Measurements from ENCODE around the gene SINHCAF.
A peak's percentile ranks its signal among the peaks of the same experiment; 100 is the strongest.

Gene SINHCAF

GRCh38 chr12:31318657-31319269, 7.2 kb downstream of the SINHCAF start:
- peaks cover 24% of the 10 kb centered on the region for H3K4me1 ChIP-seq (ENCODE audit: control insufficient read depth, insufficient read depth, low read length, unreplicated experiment)
- no peaks in the 10 kb centered on the region for H3K27me3 ChIP-seq (ENCODE audit: insufficient read depth, low read length)
- H3K36me3 ChIP-seq (ENCODE audit: insufficient read depth, low read length): no peaks in the 10 kb centered on the region
- H3K27ac ChIP-seq (ENCODE audit: low read depth, low read length): no peak overlapping the region
- peaks cover 93% of the 10 kb centered on the region for H3K79me2 ChIP-seq (ENCODE audit: control insufficient read depth, insufficient read depth, low read length, unreplicated experiment)
- no peak overlapping the region for H3K4me3 ChIP-seq (ENCODE audit: low read depth, low read length)
- H2AFZ ChIP-seq (ENCODE audit: low read length, unreplicated experiment): no peak overlapping the region

GRCh38 chr12:31317471-31318395, 8.2 kb downstream of the SINHCAF start:
- Histone ChIP-seq H3K79me2 (ENCODE audit: control insufficient read depth, insufficient read depth, low read length, unreplicated experiment) (peaks cover 89% of the 10 kb centered on the region), H3K4me1 (ENCODE audit: control insufficient read depth, insufficient read depth, low read length, unreplicated experiment) (peaks cover 20% of the 10 kb centered on the region), H2AFZ (ENCODE audit: low read length, unreplicated experiment) (peak overlapping the region; percentile 62), H3K27me3 (ENCODE audit: insufficient read depth, low read length) (no peaks in the 10 kb centered on the region), H3K4me3 (ENCODE audit: low read depth, low read length) (peak overlapping the region; percentile 86), H3K36me3 (ENCODE audit: insufficient read depth, low read length) (no peaks in the 10 kb centered on the region), H3K27ac (ENCODE audit: low read depth, low read length) (peak overlapping the region; percentile 23; the same call in 1 of the 2 replicates)

GRCh38 chr12:31316891-31317290, 9.1 kb downstream of the SINHCAF start:
- no peak overlapping the region for H3K27ac ChIP-seq (ENCODE audit: low read depth, low read length)
- H3K36me3 ChIP-seq (ENCODE audit: insufficient read depth, low read length): no peaks in the 10 kb centered on the region
- H3K4me1 ChIP-seq (ENCODE audit: control insufficient read depth, insufficient read depth, low read length, unreplicated experiment): peaks cover 19% of the 10 kb centered on the region
- peaks cover 87% of the 10 kb centered on the region for H3K79me2 ChIP-seq (ENCODE audit: control insufficient read depth, insufficient read depth, low read length, unreplicated experiment)
- peak overlapping the region; percentile 62 for H2AFZ ChIP-seq (ENCODE audit: low read length, unreplicated experiment)
- H3K27me3 ChIP-seq (ENCODE audit: insufficient read depth, low read length): no peaks in the 10 kb centered on the region
- H3K4me3 ChIP-seq (ENCODE audit: low read depth, low read length): peak overlapping the region; percentile 86

- H3K4me3 ChIP-seq (ENCODE audit: low read depth, low read length): no peak overlapping the region
- H3K4me1 ChIP-seq (ENCODE audit: control insufficient read depth, insufficient read depth, low read length, unreplicated experiment): peaks cover 13% of the 10 kb centered on the region
- H3K36me3 ChIP-seq (ENCODE audit: insufficient read depth, low read length): no peaks in the 10 kb centered on the region
- peaks cover 87% of the 10 kb centered on the region for H3K79me2 ChIP-seq (ENCODE audit: control insufficient read depth, insufficient read depth, low read length, unreplicated experiment)
- H3K27ac ChIP-seq (ENCODE audit: low read depth, low read length): no peak overlapping the region
- no peak overlapping the region for H2AFZ ChIP-seq (ENCODE audit: low read length, unreplicated experiment)
- no peaks in the 10 kb centered on the region for H3K27me3 ChIP-seq (ENCODE audit: insufficient read depth, low read length)
Observed at GRCh38 chr12:31315784-31316465, 10.0 kb downstream of the SINHCAF start.

GRCh38 chr12:31315044-31315715, 10.8 kb downstream of the SINHCAF start:
- H3K27me3 ChIP-seq (ENCODE audit: insufficient read depth, low read length): no peaks in the 10 kb centered on the region
- H2AFZ ChIP-seq (ENCODE audit: low read length, unreplicated experiment): no peak overlapping the region
- H3K27ac ChIP-seq (ENCODE audit: low read depth, low read length): no peak overlapping the region
- H3K79me2 ChIP-seq (ENCODE audit: control insufficient read depth, insufficient read depth, low read length, unreplicated experiment): peaks cover 84% of the 10 kb centered on the region
- no peaks in the 10 kb centered on the region for H3K36me3 ChIP-seq (ENCODE audit: insufficient read depth, low read length)
- no peak overlapping the region for H3K4me3 ChIP-seq (ENCODE audit: low read depth, low read length)
- H3K4me1 ChIP-seq (ENCODE audit: control insufficient read depth, insufficient read depth, low read length, unreplicated experiment): peaks cover 13% of the 10 kb centered on the region

GRCh38 chr12:31312431-31312830, 13.5 kb downstream of the SINHCAF start:
- H3K27ac ChIP-seq (ENCODE audit: low read depth, low read length): no peak overlapping the region
- H3K4me3 ChIP-seq (ENCODE audit: low read depth, low read length): no peak overlapping the region
- no peaks in the 10 kb centered on the region for H3K27me3 ChIP-seq (ENCODE audit: insufficient read depth, low read length)
- no peaks in the 10 kb centered on the region for H3K36me3 ChIP-seq (ENCODE audit: insufficient read depth, low read length)
- H3K79me2 ChIP-seq (ENCODE audit: control insufficient read depth, insufficient read depth, low read length, unreplicated experiment): peaks cover 77% of the 10 kb centered on the region
- H2AFZ ChIP-seq (ENCODE audit: low read length, unreplicated experiment): no peak overlapping the region
- H3K4me1 ChIP-seq (ENCODE audit: control insufficient read depth, insufficient read depth, low read length, unreplicated experiment): no peaks in the 10 kb centered on the region

GRCh38 chr12:31311634-31312258, 14.2 kb downstream of the SINHCAF start:
- Histone ChIP-seq H3K79me2 (ENCODE audit: control insufficient read depth, insufficient read depth, low read length, unreplicated experiment) (peaks cover 77% of the 10 kb centered on the region), H3K36me3 (ENCODE audit: insufficient read depth, low read length) (no peaks in the 10 kb centered on the region), H2AFZ (ENCODE audit: low read length, unreplicated experiment) (no peak overlapping the region), H3K27me3 (ENCODE audit: insufficient read depth, low read length) (no peaks in the 10 kb centered on the region), H3K4me3 (ENCODE audit: low read depth, low read length) (no peak overlapping the region), H3K4me1 (ENCODE audit: control insufficient read depth, insufficient read depth, low read length, unreplicated experiment) (no peaks in the 10 kb centered on the region), H3K27ac (ENCODE audit: low read depth, low read length) (no peak overlapping the region)

GRCh38 chr12:31310488-31310887, 15.5 kb downstream of the SINHCAF start:
- no peaks in the 10 kb centered on the region for H3K4me1 ChIP-seq (ENCODE audit: control insufficient read depth, insufficient read depth, low read length, unreplicated experiment)
- H3K4me3 ChIP-seq (ENCODE audit: low read depth, low read length): no peak overlapping the region
- peaks cover 3% of the 10 kb centered on the region; the same call in 1 of the 2 replicates for H3K36me3 ChIP-seq (ENCODE audit: insufficient read depth, low read length)
- H3K79me2 ChIP-seq (ENCODE audit: control insufficient read depth, insufficient read depth, low read length, unreplicated experiment): peaks cover 75% of the 10 kb centered on the region
- no peaks in the 10 kb centered on the region for H3K27me3 ChIP-seq (ENCODE audit: insufficient read depth, low read length)
- no peak overlapping the region for H2AFZ ChIP-seq (ENCODE audit: low read length, unreplicated experiment)
- no peak overlapping the region for H3K27ac ChIP-seq (ENCODE audit: low read depth, low read length)

- Histone ChIP-seq H3K27ac (ENCODE audit: low read depth, low read length) (no peak overlapping the region), H3K36me3 (ENCODE audit: insufficient read depth, low read length) (peaks cover 3% of the 10 kb centered on the region; the same call in 1 of the 2 replicates)
Observed at GRCh38 chr12:31309279-31309678, 16.7 kb downstream of the SINHCAF start.

GRCh38 chr12:31308116-31308515, 17.8 kb downstream of the SINHCAF start:
- H2AFZ ChIP-seq (ENCODE audit: low read length, unreplicated experiment): no peak overlapping the region

More at GRCh38 chr12:31309279-31309678, 16.7 kb downstream of the SINHCAF start:
- H3K27me3 ChIP-seq (ENCODE audit: insufficient read depth, low read length): no peaks in the 10 kb centered on the region
- H2AFZ ChIP-seq (ENCODE audit: low read length, unreplicated experiment): no peak overlapping the region
- peaks cover 74% of the 10 kb centered on the region for H3K79me2 ChIP-seq (ENCODE audit: control insufficient read depth, insufficient read depth, low read length, unreplicated experiment)
- no peak overlapping the region for H3K4me3 ChIP-seq (ENCODE audit: low read depth, low read length)
- H3K4me1 ChIP-seq (ENCODE audit: control insufficient read depth, insufficient read depth, low read length, unreplicated experiment): no peaks in the 10 kb centered on the region

More at GRCh38 chr12:31308116-31308515, 17.8 kb downstream of the SINHCAF start:
- Histone ChIP-seq H3K36me3 (ENCODE audit: insufficient read depth, low read length) (peaks cover 3% of the 10 kb centered on the region; the same call in 1 of the 2 replicates), H3K4me1 (ENCODE audit: control insufficient read depth, insufficient read depth, low read length, unreplicated experiment) (no peaks in the 10 kb centered on the region), H3K27ac (ENCODE audit: low read depth, low read length) (no peak overlapping the region), H3K27me3 (ENCODE audit: insufficient read depth, low read length) (no peaks in the 10 kb centered on the region), H3K79me2 (ENCODE audit: control insufficient read depth, insufficient read depth, low read length, unreplicated experiment) (peaks cover 69% of the 10 kb centered on the region), H3K4me3 (ENCODE audit: low read depth, low read length) (no peak overlapping the region)
